Measurements from ENCODE around the gene TMC7. TPM values are rescaled to one million over a fixed set of nuclear protein-coding genes. Genes with fewer than 3 reads are reported as not detected.
"Not testable (repeated sequence)": the region's sequence is repeated elsewhere in the genome, so short reads cannot be mapped to it uniquely, and the experiment has no call there.

TMC7 gene
- total RNA-seq, 2 donors from 2014 or later, result 0.85 to 1.2 TPM

- ATAC-seq (peak; percentile 95 to 97), DNase-seq (peak; percentile 88)
- intact Hi-C loops (cut with DNase I), result loop anchor here in 1 of 2 donors (10.0 kb wide), 1 partner anchor 164 kb away; the partner anchor contains the start of gene ARL6IP1
Observed at GRCh38 chr16:18969050-18969854, 14.5 kb upstream of the TMC7 start.

DNA sequence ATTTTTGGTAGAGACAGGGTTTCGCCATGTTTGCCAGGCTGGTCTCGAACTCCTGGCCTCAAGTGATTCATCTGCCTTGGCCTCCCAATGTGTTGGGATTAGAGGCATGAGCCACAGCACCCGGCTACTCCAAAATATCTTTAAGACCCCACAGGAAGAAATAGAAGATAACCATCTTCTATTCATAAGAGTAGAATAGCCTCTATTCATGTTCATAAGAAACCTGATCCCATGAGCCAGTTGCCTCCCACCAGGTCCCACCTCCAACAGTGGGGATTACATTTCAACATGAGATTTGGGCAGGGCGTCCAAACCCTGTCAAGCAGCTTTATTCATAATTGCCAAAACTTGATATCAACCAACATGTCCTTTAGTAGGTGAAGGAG lies 13.9 kb upstream of the TMC7 start:
- ATAC-seq (no peak), DNase-seq (no peak)
- intact Hi-C loops (cut with DNase I), result loop anchor here in 1 of 2 donors (10.0 kb wide), 1 partner anchor 165 kb away; the partner anchor contains the start of gene ARL6IP1

DNA sequence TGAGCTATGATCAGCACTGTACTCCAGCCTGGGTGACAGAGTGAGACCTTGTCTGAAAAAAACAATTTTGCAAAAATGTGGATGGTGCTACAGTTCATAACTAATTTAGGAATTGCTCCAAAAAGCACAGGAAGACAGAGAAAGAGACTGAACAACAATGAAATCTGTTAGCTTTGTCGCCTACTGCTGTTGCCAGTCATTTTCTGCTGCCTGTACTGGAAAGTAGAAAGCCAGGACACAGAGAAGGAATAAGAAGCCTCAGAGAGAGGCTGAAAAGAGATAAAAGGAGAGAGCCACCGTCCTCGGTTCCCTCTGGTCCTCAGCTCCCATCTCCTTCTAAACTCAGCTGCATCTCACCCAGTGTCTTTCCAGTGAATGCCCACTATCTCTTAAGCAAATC lies 8.6 kb upstream of the TMC7 start:
- DNase-seq, result no peak
- ATAC-seq, result no peak
- intact Hi-C loops (cut with DNase I), result no loop called here

GRCh38 chr16:18979936-18980335 lies 3.8 kb upstream of the TMC7 start:
- intact Hi-C loops (cut with DNase I), result loop anchor here in 1 of 2 donors (10.0 kb wide), 1 partner anchor 395 kb away; no protein-coding TSS in a partner anchor
- ATAC-seq, result no peak
- DNase-seq, result no peak

- ATAC-seq (no peak), DNase-seq (no peak)
- intact Hi-C loops (cut with DNase I), result loop anchor here in 1 of 2 donors (10.0 kb wide), 1 partner anchor 390 kb away; no protein-coding TSS in a partner anchor
Observed at GRCh38 chr16:18984435-18985005, 786 bp downstream of the TMC7 start.

DNA sequence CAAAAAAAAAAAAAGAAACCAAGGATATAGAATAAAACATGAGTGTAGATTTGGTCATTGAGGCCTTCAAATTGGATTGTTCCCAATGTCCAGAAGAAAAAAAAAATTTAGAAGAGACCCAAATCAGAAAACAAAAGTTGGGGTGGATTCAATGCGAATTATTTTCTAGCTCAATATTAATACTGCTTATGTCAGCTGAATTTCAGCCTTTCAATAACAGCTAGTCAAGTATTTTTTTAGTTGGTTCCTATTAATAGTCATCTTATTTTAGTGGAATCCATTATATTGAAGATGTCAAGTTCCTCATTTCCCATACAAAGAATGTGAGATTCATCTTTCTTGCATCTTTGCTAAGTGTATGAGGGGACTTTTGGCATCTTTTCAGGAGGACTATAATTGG lies 1.5 kb downstream of the TMC7 start:
- DNase-seq, ATAC-seq: not testable (repeated sequence)
- intact Hi-C loops (cut with DNase I), result loop anchor here in 1 of 2 donors (10.0 kb wide), 1 partner anchor 390 kb away; no protein-coding TSS in a partner anchor

GRCh38 chr16:18991731-18992130 lies 8.0 kb downstream of the TMC7 start:
- intact Hi-C loops (cut with DNase I); DNase-seq; ATAC-seq: not testable (repeated sequence)

DNA sequence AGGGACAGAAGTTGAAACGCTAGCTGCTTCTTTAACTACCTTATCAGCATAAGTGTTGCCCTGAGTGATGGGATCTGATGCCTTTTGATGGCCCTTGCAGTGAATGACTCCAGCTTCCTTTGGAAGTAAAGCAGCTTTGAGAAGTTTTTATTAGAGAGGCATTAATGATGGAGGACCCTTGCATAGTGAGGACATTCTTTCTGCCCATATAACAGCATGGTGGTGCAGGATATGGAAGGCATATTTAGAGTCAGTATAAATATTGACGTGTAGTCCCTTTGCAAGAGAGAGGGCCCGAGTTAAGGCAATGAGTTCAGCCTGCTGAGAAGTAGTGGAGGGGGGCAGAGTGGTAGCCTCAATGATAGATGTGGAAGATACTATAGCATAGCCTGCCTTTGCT lies 9.8 kb downstream of the TMC7 start:
- DNase-seq; ATAC-seq; intact Hi-C loops (cut with DNase I): not testable (repeated sequence)

DNA sequence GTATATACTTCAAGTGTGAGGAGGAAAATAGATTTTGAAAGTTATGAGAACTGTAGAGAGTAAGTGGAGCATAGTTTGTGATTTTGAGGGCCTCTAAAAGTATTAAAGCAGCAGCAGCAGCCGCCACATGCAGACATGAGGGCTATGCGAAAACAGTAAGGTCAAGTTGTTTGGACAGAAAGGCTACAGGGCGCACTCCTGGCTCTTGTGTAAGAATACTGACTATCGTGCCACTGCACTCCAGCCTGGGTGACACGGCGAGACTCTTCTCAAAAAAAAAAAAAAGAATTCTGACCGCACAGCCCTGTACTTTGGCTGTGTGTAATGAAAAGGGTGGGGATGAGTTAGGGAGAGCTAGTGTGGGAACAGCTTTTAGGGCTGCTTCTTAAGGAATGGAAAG lies 10.4 kb downstream of the TMC7 start:
- intact Hi-C loops (cut with DNase I); DNase-seq; ATAC-seq: not testable (repeated sequence)

- intact Hi-C loops (cut with DNase I); DNase-seq: not testable (repeated sequence)
Observed at GRCh38 chr16:18995406-18995805, 11.7 kb downstream of the TMC7 start.

DNA sequence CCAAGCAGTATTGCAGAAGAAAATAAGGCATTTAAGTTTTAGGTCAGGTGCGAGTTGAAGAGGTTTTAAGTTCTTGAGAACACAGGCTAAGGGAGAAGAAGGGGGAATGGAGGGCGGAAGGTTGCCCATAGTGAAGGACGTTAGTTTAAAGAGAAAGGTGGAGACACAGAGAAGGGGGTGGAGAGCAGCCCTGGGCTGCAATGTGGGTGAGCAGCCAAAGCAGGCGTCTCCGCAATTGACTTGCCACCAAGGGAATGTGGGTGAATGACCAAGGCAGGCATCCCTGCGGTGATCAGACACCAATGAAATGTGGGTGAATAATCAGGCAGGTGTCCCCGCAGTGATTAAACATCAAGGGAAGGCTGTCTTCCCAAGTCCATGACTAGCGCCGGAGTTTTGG lies 12.8 kb downstream of the TMC7 start:
- ATAC-seq; intact Hi-C loops (cut with DNase I); DNase-seq: not testable (repeated sequence)

More at GRCh38 chr16:18995406-18995805, 11.7 kb downstream of the TMC7 start:
- not testable (repeated sequence) for ATAC-seq

GRCh38 chr16:18997001-18997400 lies 13.3 kb downstream of the TMC7 start:
- not testable (repeated sequence) for ATAC-seq, DNase-seq

GRCh38 chr16:18999045-18999393 lies 15.3 kb downstream of the TMC7 start:
- no peak for DNase-seq
- no peak for ATAC-seq
- intact Hi-C loops (cut with DNase I), result no loop called here

More at GRCh38 chr16:18997001-18997400, 13.3 kb downstream of the TMC7 start:
- intact Hi-C loops (cut with DNase I), result not testable (repeated sequence)

DNA sequence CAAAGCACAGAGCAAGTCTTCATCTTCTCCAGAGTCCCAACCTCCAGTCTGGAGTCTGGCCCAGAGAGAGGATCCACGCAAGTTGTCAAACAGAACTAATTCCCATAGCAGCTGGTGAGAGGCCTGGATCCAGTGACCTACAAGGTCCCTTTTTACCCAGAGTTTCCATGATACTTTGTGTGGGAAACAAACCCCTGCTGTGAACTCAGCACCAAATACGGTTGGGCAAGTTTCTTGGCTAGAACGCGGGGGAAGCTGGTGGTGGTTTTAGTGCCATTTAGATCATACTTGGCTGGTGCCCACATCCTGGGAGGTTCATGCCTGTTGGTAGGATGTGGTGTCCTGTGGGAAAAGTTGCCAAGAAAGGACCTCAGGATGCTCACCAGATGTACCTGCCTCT lies 18.1 kb downstream of the TMC7 start:
- intact Hi-C loops (cut with DNase I), result no loop called here
- ATAC-seq (no peak), DNase-seq (no peak)

DNA sequence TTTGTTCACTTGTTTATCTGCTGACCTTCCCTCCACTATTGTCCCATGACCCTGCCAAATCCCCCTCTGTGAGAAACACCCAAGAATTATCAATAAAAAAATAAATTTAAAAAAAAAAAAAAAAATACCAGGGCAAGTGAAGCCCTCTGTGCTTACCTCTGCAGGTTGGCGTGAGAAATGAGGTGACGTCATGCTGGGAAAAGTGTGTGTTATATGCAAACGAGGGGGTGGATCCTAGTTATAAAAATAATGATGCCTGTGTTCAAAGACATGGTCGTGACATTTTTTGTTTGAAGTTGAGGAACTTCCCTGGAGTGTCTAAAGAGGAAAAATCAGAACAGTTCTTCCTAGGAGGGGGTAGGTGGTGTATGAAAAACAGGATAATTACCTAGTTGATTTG lies 20.2 kb downstream of the TMC7 start:
- intact Hi-C loops (cut with DNase I), result no loop called here
- DNase-seq (no peak), ATAC-seq (no peak)

- DNase-seq, result peak; percentile 55
- ATAC-seq, result peak in 1 of 2 donors; percentile 70
- intact Hi-C loops (cut with DNase I), result no loop called here
Observed at GRCh38 chr16:19005561-19006445, 22.1 kb downstream of the TMC7 start.

- DNase-seq (no peak), ATAC-seq (no peak)
- intact Hi-C loops (cut with DNase I), result no loop called here
Observed at GRCh38 chr16:19006446-19007315, 22.9 kb downstream of the TMC7 start.

Data from left cardiac atrium (tissue), 4 donors.